Retina (tissue), 1 donor: ENCODE data around the gene YKT6.
"Not testable (repeated sequence)": the region's sequence is repeated elsewhere in the genome, so short reads cannot be mapped to it uniquely, and the experiment has no call there.

Experiments used
- DNase-seq: peaks from one replicate; pipeline ENCODE4 v3.0.0-alpha.2; 2016

Gene YKT6

GRCh38 chr7:44194069-44194468 lies 6.7 kb upstream of the YKT6 start:
- no peak for DNase-seq

- DNase-seq, result no peak
Observed at GRCh38 chr7:44194562-44195145, 6.1 kb upstream of the YKT6 start.

GRCh38 chr7:44195889-44196288 lies 4.9 kb upstream of the YKT6 start:
- no peak for DNase-seq

- DNase-seq, result peak; percentile 68
Observed at GRCh38 chr7:44196450-44196872, 4.3 kb upstream of the YKT6 start.

- DNase-seq, result no peak
Observed at GRCh38 chr7:44197474-44197873, 3.3 kb upstream of the YKT6 start.

- not testable (repeated sequence) for DNase-seq
Observed at GRCh38 chr7:44200163-44200562, 615 bp upstream of the YKT6 start.

- DNase-seq, result no peak
Observed at GRCh38 chr7:44201813-44202212, 1.0 kb downstream of the YKT6 start.

GRCh38 chr7:44206008-44206407 lies 5.2 kb downstream of the YKT6 start:
- no peak for DNase-seq

GRCh38 chr7:44208085-44208484 lies 7.3 kb downstream of the YKT6 start:
- DNase-seq, result no peak

GRCh38 chr7:44210107-44210506 lies 9.3 kb downstream of the YKT6 start:
- DNase-seq, result no peak

- no peak for DNase-seq
Observed at GRCh38 chr7:44211126-44211675, 10.4 kb downstream of the YKT6 start.

- no peak for DNase-seq
Observed at GRCh38 chr7:44212018-44212417, 11.2 kb downstream of the YKT6 start.

- DNase-seq, result no peak
Observed at GRCh38 chr7:44212581-44213184, 11.9 kb downstream of the YKT6 start.

GRCh38 chr7:44213206-44213876 lies 12.6 kb downstream of the YKT6 start:
- DNase-seq, result no peak

GRCh38 chr7:44213877-44214388 lies 13.2 kb downstream of the YKT6 start:
- DNase-seq, result no peak

- DNase-seq, result no peak
Observed at GRCh38 chr7:44215531-44215930, 14.8 kb downstream of the YKT6 start.

- no peak for DNase-seq
Observed at GRCh38 chr7:44216019-44216418, 15.2 kb downstream of the YKT6 start.

GRCh38 chr7:44216521-44217222 lies 15.9 kb downstream of the YKT6 start:
- DNase-seq, result no peak

- no peak for DNase-seq
Observed at GRCh38 chr7:44217223-44217714, 16.5 kb downstream of the YKT6 start.

- no peak for DNase-seq
Observed at GRCh38 chr7:44217852-44218402, 17.1 kb downstream of the YKT6 start.

- DNase-seq, result no peak
Observed at GRCh38 chr7:44218418-44219201, 17.8 kb downstream of the YKT6 start.
